Measurements from ENCODE around the gene RNU7-1. TPM values are rescaled to one million over a fixed set of nuclear protein-coding genes. Genes with fewer than 3 reads are reported as not detected.

Gene RNU7-1
- total RNA-seq, 1 donor from 2014 or later, result not detected

GRCh38 chr12:6962285-6963015 lies 18.8 kb downstream of the RNU7-1 start:
- H3K4me1 ChIP-seq, result peaks cover 0 to 10% of the 10 kb centered on the region in 2 donors
- H3K9me3 ChIP-seq, result no peaks in the 10 kb centered on the region
- no peak overlapping the region for H3K4me3 ChIP-seq
- H3K36me3 ChIP-seq, result peaks cover 23 to 24% of the 10 kb centered on the region in 2 donors
- TF ChIP-seq CTCF (IDR thresholded peaks at IDR 0.05), result no peak
- intact Hi-C loops (cut with DNase I), result no loop called here
- H3K27me3 ChIP-seq, result no peaks in the 10 kb centered on the region
- DNase-seq (ENCODE audit: low spot score in 2 of 2), result no peak
- peak overlapping the region; percentile 38 to 64 for H3K27ac ChIP-seq

GRCh38 chr12:6963016-6963731 lies 19.6 kb downstream of the RNU7-1 start:
- no peak overlapping the region for H3K4me3 ChIP-seq
- no peaks in the 10 kb centered on the region for H3K9me3 ChIP-seq
- H3K4me1 ChIP-seq, result peaks cover 0 to 10% of the 10 kb centered on the region in 2 donors
- H3K27me3 ChIP-seq, result no peaks in the 10 kb centered on the region
- peak overlapping the region in 1 of 2 donors; percentile 2 for H3K27ac ChIP-seq
- peaks cover 30 to 31% of the 10 kb centered on the region in 2 donors for H3K36me3 ChIP-seq
- DNase-seq (ENCODE audit: low spot score in 2 of 2), result peak in 1 of 2 donors; percentile 59
- intact Hi-C loops (cut with DNase I), result no loop called here
- no peak for TF ChIP-seq CTCF (IDR thresholded peaks at IDR 0.05)

- Histone ChIP-seq H3K27me3 (no peaks in the 10 kb centered on the region), H3K27ac (no peak overlapping the region), H3K36me3 (peaks cover 34 to 38% of the 10 kb centered on the region in 2 donors), H3K9me3 (no peaks in the 10 kb centered on the region), H3K4me3 (no peak overlapping the region), H3K4me1 (peaks cover 0 to 15% of the 10 kb centered on the region in 2 donors)
- TF ChIP-seq CTCF (IDR thresholded peaks at IDR 0.05), result no peak
- intact Hi-C loops (cut with DNase I), result loop anchor here (1.0 kb wide), 1 partner anchor 40 kb away; no protein-coding TSS in a partner anchor
- DNase-seq (ENCODE audit: low spot score in 2 of 2), result peak in 1 of 2 donors; percentile 61
These were observed 20.3 kb downstream of the RNU7-1 start for GRCh38 chr12:6963791-6964413.

GRCh38 chr12:6964605-6965025 lies 21.0 kb downstream of the RNU7-1 start:
- no peak overlapping the region for H3K4me3 ChIP-seq
- H3K9me3 ChIP-seq, result no peaks in the 10 kb centered on the region
- no peak for DNase-seq (ENCODE audit: low spot score in 2 of 2)
- TF ChIP-seq CTCF (IDR thresholded peaks at IDR 0.05), result no peak
- H3K27me3 ChIP-seq, result no peaks in the 10 kb centered on the region
- H3K4me1 ChIP-seq, result peaks cover 0 to 22% of the 10 kb centered on the region in 2 donors
- intact Hi-C loops (cut with DNase I), result loop anchor here (1.0 kb wide), 3 partner anchors 18 to 95 kb away; no protein-coding TSS in a partner anchor
- peak overlapping the region; percentile 64 to 75 for H3K27ac ChIP-seq
- peaks cover 34 to 42% of the 10 kb centered on the region in 2 donors for H3K36me3 ChIP-seq

GRCh38 chr12:6965026-6965661 lies 21.5 kb downstream of the RNU7-1 start:
- Histone ChIP-seq H3K27ac (peak overlapping the region; percentile 64 to 75), H3K9me3 (no peaks in the 10 kb centered on the region), H3K36me3 (peaks cover 34 to 42% of the 10 kb centered on the region in 2 donors), H3K4me3 (no peak overlapping the region), H3K27me3 (no peaks in the 10 kb centered on the region), H3K4me1 (peaks cover 0 to 28% of the 10 kb centered on the region in 2 donors)
- intact Hi-C loops (cut with DNase I), result loop anchor here (1.0 kb wide), 2 partner anchors 19 to 96 kb away; no protein-coding TSS in a partner anchor
- DNase-seq (ENCODE audit: low spot score in 2 of 2), result peak in 1 of 2 donors; percentile 90
- TF ChIP-seq CTCF (IDR thresholded peaks at IDR 0.05), result peak; percentile 82 to 88 (median 84)
